Kidney glomerular epithelial cell (primary cell): ENCODE measurements around the gene GPHA2.

Experiments used
- DNase-seq: peaks from one replicate; lab custom pipeline; 2025; lab: John Stamatoyannopoulos, UW

Gene GPHA2

DNA sequence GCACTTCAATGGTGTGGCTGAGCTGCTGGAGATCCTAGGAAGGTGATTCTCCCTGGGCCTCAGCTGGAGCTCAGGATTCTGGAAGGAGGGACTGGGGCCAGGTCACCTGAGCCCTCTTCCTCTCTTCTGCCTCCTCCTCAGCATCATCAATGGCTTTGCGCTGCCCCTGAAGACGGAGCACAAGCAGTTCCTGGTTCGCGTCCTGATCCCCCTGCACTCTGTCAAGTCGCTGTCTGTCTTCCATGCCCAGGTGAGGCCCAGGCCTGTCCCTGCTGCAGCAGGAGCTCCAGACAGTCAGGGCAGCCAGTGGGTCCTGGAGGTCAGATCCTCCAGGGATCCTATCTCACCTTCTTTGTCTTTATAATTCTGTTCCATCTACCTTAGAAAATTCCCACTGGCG lies 5.4 kb downstream of the GPHA2 start:
- DNase-seq: no peak

DNA sequence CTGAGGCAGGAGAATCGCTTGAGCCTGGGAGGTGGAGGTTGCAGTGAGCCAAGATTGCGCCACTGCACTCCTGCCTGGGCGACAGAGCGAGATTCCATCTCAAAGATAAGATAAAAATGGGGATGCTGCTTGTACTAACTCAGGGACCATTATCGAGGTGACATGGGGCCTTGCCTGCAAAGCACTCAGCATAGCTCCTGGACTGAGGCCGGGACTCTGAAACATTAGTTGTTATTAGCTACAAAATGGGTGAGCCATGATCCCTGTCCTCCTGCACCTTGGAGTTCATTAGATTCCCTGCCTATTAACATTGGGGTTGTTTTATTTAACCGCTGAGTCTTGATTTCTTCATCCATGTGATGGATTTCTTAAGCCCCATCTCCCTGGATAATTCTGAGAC lies 6.1 kb downstream of the GPHA2 start:
- no peak for DNase-seq

DNA sequence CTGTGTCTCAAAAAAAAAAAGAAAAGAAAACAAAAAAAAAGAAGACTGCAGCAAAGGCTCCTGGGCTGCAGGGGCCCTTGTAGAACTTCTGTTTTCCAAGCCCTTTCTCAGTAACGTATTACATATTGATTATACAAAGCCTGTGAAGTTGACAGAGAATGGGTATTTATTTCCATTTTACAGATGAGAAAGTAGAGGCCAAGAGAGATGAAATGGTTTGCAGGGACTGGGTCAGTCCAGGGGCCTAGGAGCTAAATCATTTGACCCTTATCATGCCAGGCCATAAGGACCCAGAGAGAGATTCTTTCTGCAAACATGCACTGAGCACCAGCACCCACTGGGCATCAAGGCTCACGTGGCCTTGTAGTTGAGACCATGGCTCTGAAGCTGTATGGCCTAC lies 6.7 kb downstream of the GPHA2 start:
- no peak for DNase-seq

DNA sequence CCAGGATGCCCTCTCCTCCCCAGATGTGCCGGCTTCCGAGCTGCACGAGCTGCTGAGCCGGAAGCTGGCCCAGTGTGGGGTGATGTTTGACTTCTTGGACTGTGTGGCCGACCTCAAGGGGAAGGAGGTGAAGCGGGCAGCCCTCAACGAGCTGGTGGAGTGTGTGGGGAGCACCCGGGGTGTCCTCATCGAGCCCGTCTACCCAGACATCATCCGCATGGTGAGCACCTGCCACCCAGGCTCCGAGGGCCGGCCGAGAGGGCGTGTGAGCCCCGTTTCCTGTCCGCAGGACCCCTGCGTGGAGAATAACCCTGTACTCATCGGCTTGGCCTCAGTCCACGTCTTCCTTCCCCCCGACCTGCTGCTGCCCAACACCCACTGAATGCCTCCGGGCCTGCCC lies 9.0 kb downstream of the GPHA2 start:
- no peak for DNase-seq

DNA sequence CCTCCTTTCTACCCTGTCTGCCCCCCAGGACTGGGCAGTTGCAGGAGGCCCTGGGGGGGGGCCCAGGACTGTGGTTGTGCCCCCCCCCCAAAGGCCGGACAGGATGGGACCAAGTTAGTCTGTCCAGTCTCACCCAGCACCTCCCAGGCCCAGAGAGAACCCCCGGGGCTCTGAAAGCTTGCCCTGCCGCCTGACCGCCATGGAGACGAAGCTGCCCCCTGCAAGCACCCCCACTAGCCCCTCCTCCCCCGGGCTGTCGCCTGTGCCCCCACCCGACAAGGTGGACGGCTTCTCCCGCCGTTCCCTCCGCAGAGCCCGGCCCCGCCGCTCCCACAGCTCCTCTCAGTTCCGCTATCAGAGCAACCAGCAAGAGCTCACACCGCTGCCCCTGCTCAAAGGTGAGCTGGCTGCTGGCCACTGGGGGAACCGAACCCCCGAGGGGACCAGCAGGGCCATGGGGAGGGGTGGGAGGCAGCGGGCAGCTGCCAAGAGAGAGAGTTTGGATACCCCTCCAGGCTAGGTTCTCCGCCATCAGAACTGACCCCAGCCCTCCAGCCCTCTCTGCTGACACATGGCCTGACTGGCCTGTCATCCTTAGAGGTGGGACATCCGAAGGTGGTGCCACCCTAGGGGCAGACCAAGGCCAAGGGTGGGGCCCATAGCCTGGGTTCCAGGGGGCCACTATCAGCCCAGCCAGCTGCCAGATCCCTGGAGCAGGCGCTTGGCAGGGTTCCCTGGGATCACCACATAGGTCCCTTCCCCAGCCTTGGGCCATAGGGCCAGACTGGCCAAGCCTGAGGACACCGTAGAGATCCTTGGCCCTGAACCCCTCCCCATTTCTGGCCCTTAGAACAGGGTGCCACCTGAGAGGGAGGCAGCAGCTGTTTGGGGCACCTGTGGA lies 9.9 kb downstream of the GPHA2 start:
- DNase-seq: no peak

DNA sequence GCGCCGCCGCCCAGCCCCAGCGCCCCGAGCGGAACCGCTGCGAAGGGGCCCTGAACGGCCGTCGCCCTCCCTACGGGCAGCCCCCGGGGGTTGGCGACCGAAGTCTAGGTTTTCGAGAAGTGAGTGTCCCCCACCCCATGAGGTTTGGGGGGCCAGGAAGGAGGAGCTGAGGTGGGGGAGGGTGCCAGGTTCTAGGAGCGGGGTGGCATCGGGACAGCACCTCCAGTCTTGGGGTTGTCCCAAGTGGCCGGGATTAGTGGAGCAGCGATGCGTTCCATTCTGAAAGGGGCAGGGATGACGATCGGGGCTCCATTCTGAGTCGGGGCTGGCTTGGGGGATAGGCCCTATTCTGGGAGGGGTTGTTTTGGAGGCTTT lies 10.8 kb downstream of the GPHA2 start:
- DNase-seq: no peak

DNA sequence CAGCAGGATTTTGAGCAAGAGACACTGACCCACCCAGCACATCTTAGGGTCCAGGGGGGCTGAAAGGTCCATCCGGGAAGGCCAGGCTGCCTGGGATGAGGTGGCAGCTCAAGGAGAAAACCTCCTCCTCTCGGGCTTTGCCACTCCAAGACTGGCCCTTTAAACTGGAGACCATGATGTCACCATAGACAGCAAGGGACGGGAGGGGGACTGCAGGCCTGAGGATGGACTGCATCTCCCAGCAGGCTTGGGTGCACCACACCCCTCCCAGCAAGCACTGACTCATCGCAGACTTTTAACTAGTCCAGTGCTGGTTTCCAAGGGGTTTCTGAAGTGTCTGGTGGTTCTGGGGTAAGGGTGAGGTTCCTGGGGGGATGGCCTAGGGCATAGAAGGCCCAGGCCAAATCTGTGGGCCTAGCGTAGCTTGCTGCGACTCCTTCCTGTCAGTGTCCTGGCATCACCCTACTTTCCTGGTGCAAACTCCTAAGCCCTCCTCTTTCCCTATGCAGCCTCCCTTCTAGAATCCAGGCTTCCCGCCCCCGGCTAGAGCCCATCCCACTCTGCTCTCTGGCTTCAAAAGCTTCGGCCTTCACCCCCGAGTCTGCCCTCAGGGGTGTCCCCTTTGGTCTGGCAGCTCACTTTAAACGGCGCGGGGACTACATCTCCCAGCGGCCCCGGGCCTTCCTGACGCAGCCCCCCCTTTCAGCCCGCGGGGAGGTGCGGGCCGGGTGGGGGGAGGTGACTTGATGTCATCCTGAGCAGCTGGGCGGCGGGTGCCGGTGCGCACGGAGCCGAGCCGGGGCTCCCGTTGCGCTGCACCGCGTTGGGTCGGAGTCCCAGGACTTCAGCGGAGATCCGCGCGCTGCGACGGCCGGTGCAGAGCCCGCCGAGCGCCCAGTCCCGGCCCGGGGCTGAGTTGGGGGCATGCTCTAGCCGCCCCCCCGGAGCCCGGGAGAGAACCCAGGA lies 11.5 kb downstream of the GPHA2 start, which contains the start of gene PPP2R5B:
Gene PPP2R5B (plus strand): TSS at position 746 of the 966 bp plus-strand sequence. CDS start 1,046 bp downstream, outside the sequence.
- DNase-seq: peak; percentile 93

DNA sequence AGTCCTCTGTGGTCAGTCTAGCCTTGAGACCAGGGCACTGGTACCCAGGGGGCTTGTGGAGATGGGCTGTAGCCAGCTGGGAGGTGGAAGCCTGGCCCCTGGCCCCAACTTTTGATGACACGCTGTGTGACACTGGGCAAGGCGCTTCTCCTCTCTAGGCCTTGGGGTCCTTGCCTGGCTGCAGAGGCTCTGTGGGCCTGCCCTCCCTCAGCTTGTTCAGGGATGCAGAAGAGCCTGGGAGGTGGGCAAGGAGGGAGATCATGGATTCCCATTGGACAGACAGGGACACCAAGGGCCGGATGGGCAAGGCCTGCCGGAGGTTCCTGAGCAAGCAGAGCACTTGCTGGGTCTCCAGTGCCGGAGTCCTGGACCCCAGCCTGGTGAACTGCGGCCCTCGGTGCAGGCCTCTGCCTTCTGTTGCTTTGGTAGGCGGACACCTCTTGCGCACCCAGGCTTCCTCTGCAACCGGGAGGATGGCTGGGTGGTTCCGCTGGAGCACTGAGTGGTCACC lies 12.5 kb downstream of the GPHA2 start:
- DNase-seq: no peak

DNA sequence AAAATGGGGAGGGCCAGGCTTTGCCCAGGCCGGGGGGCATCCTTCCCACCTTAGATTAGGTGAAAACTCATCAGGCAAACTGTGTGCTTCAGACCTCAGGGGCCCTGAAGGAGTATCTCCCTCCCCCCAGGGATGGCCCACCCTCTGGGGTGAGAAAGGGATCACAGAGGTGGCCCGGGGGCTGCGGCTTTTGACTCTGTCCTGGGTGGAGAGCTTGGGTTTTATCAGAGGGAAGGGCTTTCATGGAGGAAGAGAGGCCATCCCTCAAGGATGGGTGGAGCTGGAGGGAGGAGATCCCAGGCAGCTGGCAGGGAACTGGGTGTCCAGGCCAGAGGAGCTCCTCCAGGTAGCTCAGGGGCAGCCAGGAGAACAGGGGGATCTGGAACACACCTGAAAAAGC lies 14.3 kb downstream of the GPHA2 start:
- DNase-seq: no peak

DNA sequence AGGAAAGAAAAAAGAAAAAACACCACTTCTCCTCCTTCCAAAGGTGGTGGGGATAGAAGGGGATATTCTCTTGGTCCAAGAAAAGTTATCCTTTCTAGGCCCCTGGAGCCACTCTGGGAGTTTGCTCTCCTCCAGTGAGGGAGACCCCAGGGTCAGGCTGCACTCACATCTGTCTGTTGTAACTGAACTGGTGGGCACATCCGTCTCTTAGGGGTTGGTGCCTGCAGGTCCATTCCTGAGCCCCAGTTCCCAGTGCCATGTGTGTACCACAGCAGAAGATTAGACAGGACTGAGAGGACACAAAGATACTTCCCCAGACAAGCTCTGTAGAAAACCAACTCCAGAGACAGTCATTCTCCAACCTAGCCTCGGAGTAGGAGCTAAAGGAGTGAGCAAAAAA lies 15.6 kb downstream of the GPHA2 start:
- DNase-seq: no peak

DNA sequence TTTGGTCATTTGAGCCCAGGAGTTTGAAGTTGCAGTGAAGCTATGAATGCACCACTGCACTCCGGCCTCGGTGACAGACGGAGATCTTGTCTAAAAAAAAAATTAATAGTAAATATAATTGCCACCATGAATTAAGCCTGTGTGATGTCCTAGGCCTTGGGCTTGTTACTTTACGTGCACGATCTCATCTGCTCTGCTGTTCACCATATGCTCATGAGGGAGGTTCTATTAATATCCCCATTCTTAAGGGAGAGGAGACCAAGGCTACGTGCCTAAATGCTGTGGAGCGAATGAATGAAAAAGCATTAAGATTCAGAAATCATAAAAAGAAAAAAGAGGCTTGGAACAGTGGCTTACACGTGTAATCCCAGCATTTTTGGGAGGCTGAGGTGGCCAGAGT lies 16.1 kb downstream of the GPHA2 start:
- DNase-seq: no peak

DNA sequence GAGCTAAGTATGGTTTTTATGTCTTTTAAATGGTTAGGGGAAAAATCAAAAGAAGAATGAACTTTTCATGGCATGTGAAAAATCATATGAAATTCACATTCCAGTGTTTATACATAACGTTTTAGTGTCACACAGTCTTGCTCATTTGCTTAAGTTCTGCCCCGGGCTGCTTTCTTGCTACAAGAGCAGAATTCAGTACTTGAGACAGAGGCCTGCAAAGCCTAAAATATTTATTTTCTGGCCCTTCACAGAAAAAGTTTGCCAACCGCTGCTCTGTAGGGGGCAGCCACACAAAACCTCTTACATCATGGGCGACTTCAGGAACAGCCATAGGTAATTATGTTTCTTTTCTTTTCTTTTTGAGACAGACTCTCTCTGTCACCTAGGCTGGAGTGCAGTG lies 17.7 kb downstream of the GPHA2 start:
- peak; percentile 13 for DNase-seq

DNA sequence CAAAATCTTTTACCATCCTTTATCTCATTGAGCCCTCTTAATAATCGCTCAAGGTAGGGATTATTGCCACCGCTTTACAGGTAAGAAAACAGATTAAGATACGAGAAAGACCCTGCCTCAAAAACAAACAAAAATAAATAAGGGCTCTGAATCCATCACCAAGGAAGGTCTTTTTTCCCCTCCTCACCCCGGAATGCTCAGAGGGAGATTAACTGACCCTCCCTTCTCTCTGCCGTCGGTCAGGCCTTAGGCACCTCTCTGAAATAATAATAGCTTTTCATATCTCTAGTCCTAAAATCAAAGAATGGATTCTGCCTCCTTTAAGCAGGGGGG lies 18.1 kb downstream of the GPHA2 start:
- DNase-seq: no peak

DNA sequence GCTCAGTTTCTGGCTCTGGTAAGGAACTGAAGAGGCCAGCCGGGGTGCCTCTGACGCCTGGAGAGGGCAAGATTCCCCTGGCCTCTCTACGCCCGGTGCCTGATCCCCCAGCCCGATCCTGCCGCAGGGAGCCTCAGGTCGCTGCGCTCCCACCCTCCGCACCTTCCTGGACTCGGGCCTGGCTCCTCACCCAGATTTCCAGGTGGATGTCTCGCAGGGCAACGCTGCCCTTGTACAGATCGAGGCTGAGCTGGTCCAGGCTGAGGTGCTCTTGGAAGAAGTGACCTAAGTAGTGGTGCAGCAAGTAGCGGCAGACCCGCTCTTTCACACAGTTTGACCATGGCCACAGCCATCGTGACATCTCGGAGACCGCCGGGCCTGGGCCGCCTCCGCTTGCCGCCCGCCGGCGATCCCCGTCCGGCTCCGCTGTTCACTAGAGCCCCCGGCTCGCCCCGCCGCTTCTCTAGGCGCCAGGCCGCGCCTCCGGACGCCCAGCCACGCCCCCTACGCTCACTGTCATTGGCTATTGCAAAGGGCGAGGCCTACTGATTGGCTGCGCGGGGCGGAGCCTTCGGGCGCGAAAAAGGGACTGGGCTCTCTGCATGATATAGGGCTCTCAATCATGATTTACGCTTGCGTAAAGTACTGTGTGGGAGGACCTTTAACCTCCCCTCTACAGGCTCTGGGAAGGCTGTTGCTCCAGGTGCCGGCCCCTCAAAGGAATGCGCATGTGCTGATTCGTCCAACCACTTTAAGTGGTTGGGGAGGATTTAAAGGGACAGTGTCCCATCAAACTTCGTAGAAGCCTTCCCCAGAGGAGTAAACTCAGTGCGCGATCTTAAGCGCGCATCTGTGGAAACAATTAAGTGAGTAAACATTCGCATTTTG lies 18.7 kb downstream of the GPHA2 start, which contains the start of gene ATG2A:
Gene ATG2A (minus strand): TSS at position 435 of the 888 bp plus-strand sequence. CDS start 74 bp downstream, at position 361.
- DNase-seq: peak; percentile 99

DNA sequence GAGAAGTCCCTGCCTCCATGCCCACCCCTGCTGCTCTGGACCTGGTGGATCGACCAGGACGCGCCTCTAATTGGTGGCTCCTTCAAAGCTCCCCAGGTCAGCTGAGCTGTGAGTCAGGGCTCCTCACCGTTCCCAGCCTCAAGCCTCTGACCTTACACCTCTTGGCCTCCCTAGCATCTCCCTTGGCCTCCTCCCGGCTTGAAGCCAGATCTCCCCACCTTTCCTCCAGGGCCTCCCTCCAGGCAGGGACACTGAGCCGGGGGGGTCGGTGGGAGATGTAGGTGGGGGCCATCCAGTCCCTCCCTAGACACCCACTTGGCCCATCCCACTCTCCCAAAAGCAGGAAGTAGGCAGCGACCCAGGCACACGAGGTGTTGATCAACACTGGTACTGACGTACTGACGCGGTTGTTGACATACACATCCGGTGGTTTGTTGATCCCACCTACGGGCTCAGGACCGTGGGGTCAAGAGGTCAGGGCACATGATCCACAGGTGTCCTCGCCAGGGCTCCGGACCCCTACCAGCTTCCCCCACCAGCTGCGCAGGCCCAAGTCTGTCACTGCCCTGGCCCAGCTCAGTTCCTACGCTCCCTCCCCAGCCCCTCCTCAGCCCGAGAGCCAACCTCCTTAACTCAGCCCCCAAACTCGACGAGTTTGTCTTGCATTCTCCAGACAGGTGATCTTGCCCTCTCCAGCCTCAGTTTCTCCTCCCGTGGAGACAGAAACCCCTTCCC lies 19.5 kb downstream of the GPHA2 start:
- DNase-seq: no peak

DNA sequence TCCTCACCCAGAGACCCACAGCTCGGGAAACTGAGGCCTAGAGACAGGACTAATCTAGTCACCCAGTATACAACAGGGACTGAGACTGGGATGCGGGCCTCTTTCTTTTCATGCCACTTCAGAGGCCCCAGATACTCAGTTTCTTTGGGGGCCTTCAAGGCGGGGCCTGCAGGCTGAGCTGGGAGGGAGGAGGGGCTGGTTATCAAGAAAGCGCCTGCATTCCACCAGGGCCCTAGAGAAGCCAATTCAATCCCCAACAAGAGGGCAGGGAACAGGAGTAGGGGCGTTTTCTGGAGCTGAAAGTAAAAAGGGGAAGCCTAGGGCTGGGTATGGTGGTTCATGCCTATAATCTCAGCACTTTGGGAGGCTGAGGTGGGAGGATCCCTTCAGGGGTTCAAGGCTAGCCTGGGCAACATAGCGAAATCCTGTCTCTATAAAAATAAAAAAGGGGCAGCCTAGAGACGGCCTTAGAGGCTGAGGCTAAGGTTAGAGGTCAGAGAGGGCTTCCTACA lies 20.3 kb downstream of the GPHA2 start:
- DNase-seq: no peak

DNA sequence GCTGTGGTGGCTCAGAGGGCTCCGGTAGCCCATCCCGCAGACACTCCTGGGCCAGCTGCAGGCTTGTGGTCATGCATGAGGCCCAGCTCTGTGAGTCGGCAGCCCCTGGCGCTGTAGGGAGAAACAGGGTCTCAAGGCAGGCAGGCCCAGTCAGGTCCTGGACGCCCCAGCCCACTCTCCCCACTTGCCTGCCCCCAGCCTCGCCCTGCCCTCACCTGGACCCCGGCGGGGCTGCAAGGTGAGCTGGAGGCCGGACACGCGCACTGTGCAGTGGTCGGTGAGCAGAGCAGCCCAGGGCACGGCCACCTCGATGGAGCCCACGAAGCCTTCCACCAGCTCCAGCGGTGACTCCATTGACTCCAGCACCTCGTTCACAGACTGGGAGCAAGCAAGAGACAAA lies 21.6 kb downstream of the GPHA2 start:
- no peak for DNase-seq

DNA sequence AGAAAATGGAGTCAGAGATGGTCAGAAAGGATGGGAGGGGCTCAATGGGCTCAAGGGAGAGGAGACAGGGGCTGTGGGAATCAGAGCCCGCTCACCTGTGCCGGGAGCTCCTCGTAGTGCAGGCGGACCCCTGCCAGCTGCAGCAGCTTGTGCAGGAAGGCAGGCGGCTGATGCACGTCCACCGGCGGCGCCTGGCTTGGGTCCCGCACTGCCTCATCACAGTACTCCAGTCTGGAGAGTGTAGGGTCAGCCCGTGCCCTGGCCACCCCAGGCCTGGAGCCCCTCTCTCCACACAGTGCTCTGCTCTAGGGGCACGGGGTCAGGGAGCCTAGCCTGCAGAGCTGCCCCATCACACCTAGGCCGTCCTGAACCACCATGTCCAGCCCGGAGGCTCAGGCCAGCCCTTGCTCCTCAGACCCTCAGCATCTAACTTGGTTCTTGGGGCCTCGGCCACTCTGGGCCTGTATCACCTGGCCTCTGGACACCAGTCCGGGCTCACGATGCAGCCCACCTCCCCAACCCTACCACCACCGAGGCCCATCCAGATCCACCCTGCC lies 22.4 kb downstream of the GPHA2 start:
- DNase-seq: no peak

DNA sequence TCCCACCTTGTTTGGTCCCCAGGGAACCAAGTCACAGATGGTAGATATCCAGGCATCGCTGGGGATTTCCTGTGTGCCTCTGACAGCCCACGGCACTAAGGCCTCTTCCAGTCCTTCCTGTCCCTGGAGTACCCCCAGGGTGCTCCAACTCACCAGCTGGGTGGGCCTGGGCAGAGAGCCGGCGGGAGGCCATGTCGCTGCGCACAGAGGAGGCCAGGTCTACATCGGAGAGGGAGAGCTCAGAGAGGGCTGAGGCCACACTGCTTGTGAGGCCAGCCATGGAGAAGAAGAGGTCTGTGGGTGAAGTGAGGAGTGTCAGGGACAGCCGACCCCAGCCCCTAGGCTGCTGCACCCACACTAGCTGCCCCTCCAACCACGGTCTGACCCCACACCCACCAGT lies 24.0 kb downstream of the GPHA2 start:
- no peak for DNase-seq

DNA sequence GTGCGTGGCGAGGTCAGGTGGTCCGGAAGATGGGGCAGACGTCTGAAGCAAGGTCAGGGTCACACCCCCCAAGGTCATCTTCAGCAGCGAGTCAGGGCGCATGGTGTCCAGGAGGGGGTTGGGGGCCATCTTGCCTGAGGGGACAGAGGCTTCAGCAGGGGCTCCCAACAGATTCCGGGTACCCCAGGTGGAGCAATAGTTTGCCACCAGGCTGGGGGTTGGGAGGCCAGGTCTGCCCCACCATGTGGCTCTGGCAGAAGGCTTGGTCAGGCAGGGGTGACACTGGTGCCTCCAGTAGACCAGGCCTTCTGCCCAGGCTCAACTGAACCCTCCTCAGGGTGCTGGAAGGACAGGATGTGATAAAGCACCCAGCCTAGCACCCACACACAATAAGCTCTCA lies 24.6 kb downstream of the GPHA2 start:
- no peak for DNase-seq
